IMR-90 (cell line): ENCODE data around the gene ZFPM1. TPM values are rescaled to one million over a fixed set of nuclear protein-coding genes. Genes with fewer than 3 reads are reported as not detected.

ENCODE experiments used
- ATAC-seq: fragments of 200-7000 bp; cut with Tn5 transposase; 2 replicates; pipeline ENCODE4 v1.9.1; 2020; ENCODE audit warnings: low read depth, mild to moderate bottlenecking, moderate library complexity
- BruUV-seq: library from RNA; stranded (reverse); fragments of 400-500 nt; replicated peaks from 2 replicates; lab custom pipeline; 2021; lab: Mats Ljungman, UMichigan
- CTCF ChIA-PET: fragments of 300-600 bp; formaldehyde crosslinking; extraction: SDS; loops from one replicate; lab custom pipeline; 2021; ENCODE audit warnings: antibody characterized with exemption; lab: Yijun Ruan, JAX
- POLR2A ChIA-PET: fragments of 300-600 bp; sonication (Branson Sonifier 250); formaldehyde crosslinking; loops from one replicate; lab custom pipeline; 2022; ENCODE audit warnings: antibody characterized with exemption; ENCODE audit not compliant: unreplicated experiment; lab: Charles Lee
- DNase-seq: peaks from one replicate; pipeline ENCODE4 v3.0.0; 2013
- H2AFZ ChIP-seq: replicated peaks from 2 replicates; pipeline ENCODE3; 2013; ENCODE audit warnings: low read length, mild to moderate bottlenecking; ENCODE audit not compliant: poor library complexity
- H2AK5ac ChIP-seq: 2 replicates; pipeline ENCODE4 v1.6.1; 2013; ENCODE audit warnings: low read depth, low read length, inconsistent platforms
- H2AK9ac ChIP-seq: replicated peaks from 2 replicates; pipeline ENCODE3; 2013; ENCODE audit warnings: mild to moderate bottlenecking, low read depth, low read length, moderate library complexity; ENCODE audit not compliant: poor library complexity
- H2BK120ac ChIP-seq: 2 replicates; pipeline ENCODE4 v1.6.1; 2013; ENCODE audit warnings: low read depth, low read length, inconsistent platforms
- H2BK15ac ChIP-seq: 3 replicates; pipeline ENCODE4 v1.6.1; 2013; ENCODE audit warnings: low read depth, low read length, inconsistent platforms
- H2BK20ac ChIP-seq: 2 replicates; pipeline ENCODE4 v1.6.1; 2013; ENCODE audit warnings: low read depth, mild to moderate bottlenecking, inconsistent platforms, low read length, moderate library complexity
- H2BK5ac ChIP-seq: 2 replicates; pipeline ENCODE4 v1.6.1; 2013; ENCODE audit warnings: mild to moderate bottlenecking, low read depth, low read length, inconsistent platforms; ENCODE audit not compliant: poor library complexity, severe bottlenecking
- H3K14ac ChIP-seq: replicated peaks from 2 replicates; pipeline ENCODE4 v1.6.1; 2013; ENCODE audit warnings: low read depth, low read length, inconsistent platforms
- H3K18ac ChIP-seq: 2 replicates; pipeline ENCODE4 v1.6.1; 2013; ENCODE audit warnings: low read depth, low read length, control low read depth
- H3K23ac ChIP-seq: 2 replicates; pipeline ENCODE4 v1.6.1; 2013; ENCODE audit warnings: low read depth, low read length, inconsistent platforms
- H3K27ac ChIP-seq: 2 replicates; pipeline ENCODE4 v1.5.1; 2013; ENCODE audit warnings: mild to moderate bottlenecking, control low read depth, low read length; ENCODE audit not compliant: insufficient read depth
- H3K27me3 ChIP-seq: 2 replicates; pipeline ENCODE4 v1.6.1; 2013; ENCODE audit warnings: low read length; ENCODE audit not compliant: control insufficient read depth, insufficient read depth
- H3K36me3 ChIP-seq: 2 replicates; pipeline ENCODE4 v1.6.1; 2013; ENCODE audit warnings: low read length, mixed read lengths; ENCODE audit not compliant: control insufficient read depth, insufficient read depth
- H3K4ac ChIP-seq: 2 replicates; pipeline ENCODE4 v1.6.1; 2013; ENCODE audit warnings: low read depth, low read length, inconsistent platforms
- H3K4me1 ChIP-seq: 2 replicates; pipeline ENCODE4 v1.6.1; 2013; ENCODE audit warnings: low read length, mixed read lengths; ENCODE audit not compliant: control insufficient read depth, insufficient read depth
- H3K4me2 ChIP-seq: 2 replicates; pipeline ENCODE4 v1.6.1; 2013; ENCODE audit warnings: low read depth, mild to moderate bottlenecking, control low read depth, low read length, moderate library complexity
- H3K4me3 ChIP-seq: 2 replicates; pipeline ENCODE4 v1.5.1; 2013; ENCODE audit warnings: low read depth, mild to moderate bottlenecking, control low read depth, low read length, moderate library complexity; ENCODE audit not compliant: insufficient read depth
- H3K56ac ChIP-seq: 2 replicates; pipeline ENCODE4 v1.6.1; 2013; ENCODE audit warnings: low read length, inconsistent platforms; ENCODE audit not compliant: insufficient read depth; ENCODE audit errors: extremely low read depth
- H3K79me1 ChIP-seq, 2 experiments: 2 replicates each; pipeline ENCODE4 v1.6.1; 2013; ENCODE audit warnings: low read length in 2 of 2, inconsistent platforms in 1 of 2, low read depth in 1 of 2
- H3K9ac ChIP-seq: 2 replicates; pipeline ENCODE4 v1.6.1; 2013; ENCODE audit warnings: low read depth, low read length, control low read depth
- H3K9me1 ChIP-seq: 2 replicates; pipeline ENCODE4 v1.6.1; 2013; ENCODE audit warnings: low read length, inconsistent platforms; ENCODE audit not compliant: insufficient read depth
- H3K9me3 ChIP-seq: 2 replicates; pipeline ENCODE4 v1.6.1; 2013; ENCODE audit warnings: low read length; ENCODE audit not compliant: control insufficient read depth, insufficient read depth
- H4K20me1 ChIP-seq: 2 replicates; pipeline ENCODE4 v1.6.1; 2013; ENCODE audit warnings: low read length, inconsistent platforms; ENCODE audit not compliant: insufficient read depth
- H4K5ac ChIP-seq: 2 replicates; pipeline ENCODE4 v1.6.1; 2013; ENCODE audit warnings: mild to moderate bottlenecking, low read depth, low read length, control low read depth
- H4K8ac ChIP-seq, 2 experiments: 2 replicates each; pipeline ENCODE4 v1.6.1; 2013; ENCODE audit warnings: low read depth in 2 of 2, low read length in 2 of 2, control low read depth in 1 of 2, inconsistent platforms in 1 of 2
- H4K91ac ChIP-seq: 2 replicates; pipeline ENCODE4 v1.6.1; 2013; ENCODE audit warnings: low read depth, low read length, inconsistent platforms; ENCODE audit not compliant: insufficient read depth
- BHLHE40 ChIP-seq: fragments of 150-350 bp; IDR thresholded peaks from 2 replicates; pipeline ENCODE4 v1.6.1; 2016; ENCODE audit warnings: mild to moderate bottlenecking, low read depth, low read length
- CEBPB ChIP-seq: IDR thresholded peaks from 2 replicates; pipeline ENCODE4 v1.6.1; 2012; ENCODE audit warnings: low read depth, low read length, improper control_type of control experiment
- CHD1 ChIP-seq: IDR thresholded peaks from 2 replicates; pipeline ENCODE4 v1.6.1; 2012; ENCODE audit warnings: low read depth, low read length, improper control_type of control experiment
- ELK1 ChIP-seq: fragments of 150-350 bp; IDR thresholded peaks from 2 replicates; pipeline ENCODE4 v1.6.1; 2016; ENCODE audit warnings: low read depth, mild to moderate bottlenecking, low read length, moderate library complexity, borderline replicate concordance
- FOS ChIP-seq: fragments of 150-350 bp; IDR thresholded peaks from 2 replicates; pipeline ENCODE4 v1.6.1; 2016; ENCODE audit warnings: low read depth, low read length
- MAFK ChIP-seq: IDR thresholded peaks from 2 replicates; pipeline ENCODE4 v1.6.1; 2012; ENCODE audit warnings: low read depth, low read length, improper control_type of control experiment
- MAZ ChIP-seq: IDR thresholded peaks from 2 replicates; pipeline ENCODE4 v1.6.1; 2012; ENCODE audit warnings: low read depth, mild to moderate bottlenecking, low read length, improper control_type of control experiment, moderate library complexity, borderline replicate concordance
- NFE2L2 ChIP-seq: fragments of 150-350 bp; IDR thresholded peaks from 2 replicates; pipeline ENCODE4 v1.6.1; 2016; ENCODE audit warnings: low read depth, mild to moderate bottlenecking, low read length
- POLR2A ChIP-seq: IDR thresholded peaks from 2 replicates; pipeline ENCODE4 v1.6.1; 2012; ENCODE audit warnings: mild to moderate bottlenecking, low read depth, low read length
- RAD21 ChIP-seq: IDR thresholded peaks from 2 replicates; pipeline ENCODE4 v1.6.1; 2012; ENCODE audit warnings: low read length, improper control_type of control experiment
- RCOR1 ChIP-seq: IDR thresholded peaks from 2 replicates; pipeline ENCODE4 v1.6.1; 2012; ENCODE audit warnings: mild to moderate bottlenecking, low read length, improper control_type of control experiment; ENCODE audit not compliant: insufficient replicate concordance
- USF2 ChIP-seq: fragments of 150-350 bp; IDR thresholded peaks from 2 replicates; pipeline ENCODE4 v1.6.1; 2017; ENCODE audit warnings: mild to moderate bottlenecking, antibody characterized with exemption, low read length, low read depth
- WGBS, 2 experiments: methylation state at CpG; one replicate each; pipeline versions ENCODE4 v1.1.5 to v1.1.7; 2013; ENCODE audit warnings: missing lambda C conversion rate in 2 of 2; ENCODE audit not compliant: insufficient read length in 1 of 2; ENCODE audit errors: extremely low coverage in 2 of 2; 5-methylcytosine and 5-hydroxymethylcytosine counted together
- dilution Hi-C: fragments of 300-500 bp; cut with HindIII; formaldehyde crosslinking; loops from one replicate; pipeline ENCODE4 v1.14.3; 2018; ENCODE audit warnings: low sequenced_read_pairs; ENCODE audit not compliant: unreplicated experiment
- in situ Hi-C: fragments of 300-500 bp; cut with MboI; formaldehyde crosslinking; loops from 3 replicates; pipeline ENCODE4 v1.14.3; 2019; ENCODE audit warnings: low sequenced_read_pairs, inconsistent platforms, mixed read lengths
- intact Hi-C: fragments of 100-400 bp; cut with micrococcal nuclease; formaldehyde crosslinking; loops from 2 replicates; pipeline ENCODE4 v1.10.0; 2022
- polyA plus RNA-seq, 3 experiments: library from polyadenylated mRNA; depleted of rRNA; stranded (reverse); fragments of >200 nt; gene quantifications; 2 replicates each; pipeline ENCODE4 v1.2.3, GENCODE V29; 2012; ENCODE audit warnings: low replicate concordance in 1 of 3
- total RNA-seq: library from RNA; depleted of rRNA; stranded (reverse); fragments of >200 nt; gene quantifications from 2 replicates; pipeline ENCODE4 v1.2.3, GENCODE V29; 2012
- TF ChIP-seq, protein P1 (sequence below): conservative IDR thresholded peaks from 2 replicates; pipeline ENCODE4 v1.5.1; 2012; ENCODE audit warnings: mild to moderate bottlenecking, low read depth, low read length, improper control_type of control experiment

The ZFPM1 gene
- total and polyA plus RNA-seq, 2 of the 4 experiments (the other 2 are of a cell fraction): 0.36 to 1.1 TPM

DNA sequence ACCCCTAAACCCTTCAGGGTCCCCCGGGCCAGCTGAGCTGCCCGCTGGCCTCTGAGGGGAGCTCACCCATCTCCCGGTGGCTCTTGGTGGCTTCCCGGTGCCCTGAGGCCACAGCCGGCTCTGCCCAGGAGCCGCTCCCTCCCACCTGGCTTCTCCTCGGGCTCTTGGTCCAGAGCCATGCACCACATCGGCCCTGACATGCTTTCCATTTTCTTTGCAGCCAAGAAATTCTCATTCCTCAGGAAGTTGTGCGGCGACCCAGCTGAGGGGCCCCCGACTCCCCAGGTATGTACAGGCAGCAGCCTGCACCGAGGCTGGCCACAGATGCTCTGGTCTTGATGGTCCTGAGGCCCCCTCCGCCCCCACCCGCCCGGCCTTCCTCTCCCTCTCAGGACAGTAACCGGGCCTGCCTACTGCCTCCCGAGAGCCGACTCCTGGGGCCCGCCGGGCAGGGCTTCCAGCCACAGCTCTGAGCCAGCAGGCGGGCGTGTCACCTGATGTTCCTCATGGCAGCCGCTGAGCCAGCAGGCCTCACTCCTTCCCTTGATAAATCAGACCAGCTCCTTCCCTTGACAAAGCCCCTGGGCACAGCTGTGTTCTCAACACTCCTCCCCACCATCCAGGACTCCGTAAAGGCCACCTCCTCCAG is 28.4 kb upstream of the ZFPM1 start:
- H2BK5ac ChIP-seq: no peak overlapping the region
- no peak for TF ChIP-seq CHD1
- no peak for TF ChIP-seq FOS
- TF ChIP-seq CEBPB: no peak
- TF ChIP-seq RAD21: no peak
- TF ChIP-seq, protein P1, sequence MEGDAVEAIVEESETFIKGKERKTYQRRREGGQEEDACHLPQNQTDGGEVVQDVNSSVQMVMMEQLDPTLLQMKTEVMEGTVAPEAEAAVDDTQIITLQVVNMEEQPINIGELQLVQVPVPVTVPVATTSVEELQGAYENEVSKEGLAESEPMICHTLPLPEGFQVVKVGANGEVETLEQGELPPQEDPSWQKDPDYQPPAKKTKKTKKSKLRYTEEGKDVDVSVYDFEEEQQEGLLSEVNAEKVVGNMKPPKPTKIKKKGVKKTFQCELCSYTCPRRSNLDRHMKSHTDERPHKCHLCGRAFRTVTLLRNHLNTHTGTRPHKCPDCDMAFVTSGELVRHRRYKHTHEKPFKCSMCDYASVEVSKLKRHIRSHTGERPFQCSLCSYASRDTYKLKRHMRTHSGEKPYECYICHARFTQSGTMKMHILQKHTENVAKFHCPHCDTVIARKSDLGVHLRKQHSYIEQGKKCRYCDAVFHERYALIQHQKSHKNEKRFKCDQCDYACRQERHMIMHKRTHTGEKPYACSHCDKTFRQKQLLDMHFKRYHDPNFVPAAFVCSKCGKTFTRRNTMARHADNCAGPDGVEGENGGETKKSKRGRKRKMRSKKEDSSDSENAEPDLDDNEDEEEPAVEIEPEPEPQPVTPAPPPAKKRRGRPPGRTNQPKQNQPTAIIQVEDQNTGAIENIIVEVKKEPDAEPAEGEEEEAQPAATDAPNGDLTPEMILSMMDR: no peak
- TF ChIP-seq NFE2L2: no peak
- no peak for TF ChIP-seq POLR2A
- no peak for TF ChIP-seq MAFK
- no peak for TF ChIP-seq BHLHE40
- TF ChIP-seq MAZ: no peak
- TF ChIP-seq RCOR1: no peak
- TF ChIP-seq USF2: no peak
- no peak for TF ChIP-seq ELK1
- no peak overlapping the region for H2BK20ac ChIP-seq
- no peak overlapping the region for H3K23ac ChIP-seq
- dilution Hi-C loops: no loop called here
- peaks cover 23% of the 10 kb centered on the region for H3K9me1 ChIP-seq
- no peak overlapping the region for H3K56ac ChIP-seq
- no peaks in the 10 kb centered on the region for H3K27me3 ChIP-seq
- H3K4ac ChIP-seq: no peak overlapping the region
- H2AFZ ChIP-seq: peak overlapping the region; percentile 21
- ChIA-PET POLR2A (no interaction called here), CTCF (no interaction called here)
- H2AK9ac ChIP-seq: peak overlapping the region; percentile 84
- H3K27ac ChIP-seq: no peak overlapping the region
- no TSS peak for BruUV-seq
- no peak overlapping the region for H4K5ac ChIP-seq
- H3K79me1 ChIP-seq: peaks cover 20 to 61% of the 10 kb centered on the region in 2 experiments
- H4K91ac ChIP-seq: no peak overlapping the region
- H3K36me3 ChIP-seq: peaks cover 59% of the 10 kb centered on the region
- H3K4me1 ChIP-seq: no peaks in the 10 kb centered on the region; the same call in none of the 2 replicates
- DNase-seq (no peak), ATAC-seq (no peak)
- no peak overlapping the region for H3K18ac ChIP-seq
- no peak overlapping the region for H3K14ac ChIP-seq
- H4K8ac ChIP-seq: no peak overlapping the region; a peak in 1 of 4 replicates
- WGBS, 2 experiments: 62% methylated on average over 12 of the region's 24 CpGs; no CpG with 5 or more reads in 1 of the 2 experiments
- no peak overlapping the region for H3K4me3 ChIP-seq
- H4K20me1 ChIP-seq: peaks cover 74% of the 10 kb centered on the region
- no peak overlapping the region for H3K9ac ChIP-seq
- H3K4me2 ChIP-seq: no peak overlapping the region
- intact Hi-C loops: no loop called here
- no peak overlapping the region for H2AK5ac ChIP-seq
- H2BK15ac ChIP-seq: no peak overlapping the region
- H3K9me3 ChIP-seq: no peaks in the 10 kb centered on the region
- H2BK120ac ChIP-seq: no peak overlapping the region
- in situ Hi-C loops: no loop called here
